Non-pigmented ciliary epithelial cell (primary cell): ENCODE measurements around the gene RSRC1.
"Not testable (repeated sequence)": the region's sequence is repeated elsewhere in the genome, so short reads cannot be mapped to it uniquely, and the experiment has no call there.

Source experiments
- DNase-seq: peaks from one replicate; pipeline ENCODE4 v3.0.0-alpha.2; 2010; ENCODE audit warnings: low read depth

Gene RSRC1

GRCh38 chr3:158228942-158229341 lies 119.1 kb downstream of the RSRC1 start:
- not testable (repeated sequence) for DNase-seq

DNA sequence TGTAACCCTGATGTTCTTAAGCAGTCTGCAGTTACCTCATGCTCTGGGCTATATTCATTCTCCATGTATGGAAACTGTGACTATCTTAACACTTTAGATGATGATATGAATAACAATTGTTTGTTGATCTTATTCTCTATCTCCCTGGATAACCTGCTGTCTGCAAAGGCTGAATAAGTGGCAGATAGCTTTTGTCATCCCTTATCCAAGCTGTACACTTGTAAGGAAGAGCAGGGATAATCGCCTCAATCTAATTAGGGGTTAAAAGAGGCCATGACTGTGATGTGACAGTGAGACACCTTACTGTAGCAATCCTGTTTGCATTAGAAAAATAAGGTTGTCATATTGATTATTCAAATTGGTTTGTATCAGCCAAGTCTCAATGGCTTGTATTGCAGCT lies 123.9 kb downstream of the RSRC1 start:
- DNase-seq: no peak

GRCh38 chr3:158244274-158244673 lies 134.4 kb downstream of the RSRC1 start:
- DNase-seq: no peak

GRCh38 chr3:158247288-158247687 lies 137.4 kb downstream of the RSRC1 start:
- DNase-seq: no peak

- DNase-seq: no peak
Observed at GRCh38 chr3:158248261-158248660, 138.4 kb downstream of the RSRC1 start.

DNA sequence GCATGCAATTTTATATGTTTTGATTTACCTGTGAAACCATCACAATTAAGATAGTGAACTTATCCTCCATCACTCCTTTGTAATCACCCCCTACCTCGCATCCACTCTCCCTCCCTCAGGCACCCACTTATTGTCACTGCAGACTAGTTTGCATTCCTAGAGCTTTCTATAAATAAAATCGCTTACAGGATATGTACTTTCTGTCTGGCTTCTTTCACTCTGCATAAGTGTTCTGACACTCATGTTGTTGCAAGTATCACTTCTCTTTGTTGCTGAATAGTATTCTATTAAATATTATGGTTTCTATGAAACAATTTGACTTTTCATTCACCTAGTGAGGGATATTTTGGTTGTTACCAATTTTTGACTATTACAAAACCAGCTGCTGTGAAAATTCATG lies 139.3 kb downstream of the RSRC1 start:
- DNase-seq: no peak

DNA sequence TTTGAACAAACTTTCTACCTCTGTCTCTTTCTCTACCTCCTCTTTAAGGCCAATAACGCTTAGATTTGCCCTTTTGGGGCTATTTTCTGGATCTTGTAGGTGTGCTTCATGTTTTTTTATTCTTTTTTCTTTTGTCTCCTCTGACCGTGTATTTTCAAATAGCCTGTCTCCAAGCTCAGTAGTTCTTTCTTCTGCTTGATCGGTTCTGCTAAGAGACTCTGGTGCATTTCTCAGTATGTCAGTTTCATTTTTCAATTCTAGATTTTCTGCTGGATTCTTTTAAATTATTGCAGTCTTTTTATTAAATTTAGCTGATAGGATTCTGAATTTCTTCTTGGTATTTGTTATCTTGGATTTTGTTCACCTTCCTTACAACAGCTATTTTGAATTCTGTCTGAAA lies 148.7 kb downstream of the RSRC1 start:
- DNase-seq: no peak

- no peak for DNase-seq
Observed at GRCh38 chr3:158260392-158260791, 150.5 kb downstream of the RSRC1 start.

DNA sequence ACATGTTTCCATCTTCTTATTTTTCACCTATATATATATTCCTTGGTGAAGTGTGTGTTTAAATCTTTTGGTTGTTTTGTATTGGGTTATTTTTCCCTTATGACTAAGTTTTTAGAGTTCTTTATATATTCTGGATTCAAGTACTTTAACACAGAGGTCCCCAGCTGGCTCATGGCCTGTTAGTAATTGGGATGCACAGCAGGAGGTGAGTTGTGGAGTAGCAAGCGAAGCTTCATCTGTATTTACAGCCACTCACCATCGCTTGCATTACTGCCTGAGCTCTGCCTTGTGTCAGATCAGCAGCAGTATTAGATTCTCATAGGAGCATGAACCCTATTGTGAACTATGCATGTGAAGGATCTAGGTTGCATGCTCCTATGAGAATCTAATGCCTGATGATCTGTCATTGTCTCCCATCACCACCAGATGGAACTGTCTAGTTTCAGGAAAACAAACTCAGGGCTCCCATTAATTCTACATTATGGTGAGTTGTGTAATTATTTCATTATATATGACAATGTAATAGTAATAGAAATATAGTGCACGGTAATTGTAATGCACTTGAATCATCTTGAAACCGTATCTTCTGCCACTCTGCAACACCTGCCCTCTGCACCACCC lies 151.6 kb downstream of the RSRC1 start:
- DNase-seq: no peak

GRCh38 chr3:158264894-158265293 lies 155.0 kb downstream of the RSRC1 start:
- no peak for DNase-seq

GRCh38 chr3:158267015-158267414 lies 157.1 kb downstream of the RSRC1 start:
- no peak for DNase-seq

GRCh38 chr3:158269942-158270341 lies 160.1 kb downstream of the RSRC1 start:
- DNase-seq: no peak

- no peak for DNase-seq
Observed at GRCh38 chr3:158272081-158272480, 162.2 kb downstream of the RSRC1 start.

DNA sequence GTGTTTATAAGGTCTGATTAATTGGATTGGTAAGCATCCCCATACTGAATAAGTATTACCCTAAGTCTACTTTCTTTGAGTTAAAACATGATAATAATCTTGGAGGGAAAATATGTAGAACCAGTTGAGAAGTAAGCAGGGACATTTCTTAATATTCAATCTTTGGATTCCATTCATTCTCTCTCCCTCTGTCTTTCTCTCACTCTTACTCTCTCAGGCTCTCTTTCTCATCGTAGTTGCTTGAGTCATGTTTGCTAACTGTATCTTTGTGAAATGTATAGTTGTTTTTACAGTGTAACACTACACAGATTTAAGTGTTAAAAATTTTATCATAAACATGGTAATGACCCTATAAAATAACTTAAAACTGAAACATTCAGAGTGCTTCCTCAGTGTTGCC lies 163.8 kb downstream of the RSRC1 start:
- no peak for DNase-seq

GRCh38 chr3:158278187-158278586 lies 168.3 kb downstream of the RSRC1 start:
- DNase-seq: no peak

DNA sequence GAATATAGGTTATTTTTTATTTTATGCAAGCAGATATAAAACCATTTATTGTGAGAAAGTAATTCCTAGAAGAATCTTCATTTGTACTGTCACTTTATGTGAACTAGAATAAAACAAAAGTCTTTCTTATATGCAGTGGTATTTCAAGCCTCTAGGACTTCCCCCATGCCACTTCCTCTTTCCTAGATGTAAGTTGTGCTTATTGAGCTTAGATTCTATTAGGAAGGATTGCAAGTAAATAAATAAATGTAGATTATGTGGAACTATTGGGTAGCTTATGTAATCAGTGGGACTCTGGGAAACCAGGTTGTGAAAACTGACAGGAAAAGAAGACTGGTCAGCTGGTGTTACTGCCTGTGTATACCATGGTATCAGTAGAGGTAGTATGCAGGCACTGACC lies 169.7 kb downstream of the RSRC1 start:
- no peak for DNase-seq

DNA sequence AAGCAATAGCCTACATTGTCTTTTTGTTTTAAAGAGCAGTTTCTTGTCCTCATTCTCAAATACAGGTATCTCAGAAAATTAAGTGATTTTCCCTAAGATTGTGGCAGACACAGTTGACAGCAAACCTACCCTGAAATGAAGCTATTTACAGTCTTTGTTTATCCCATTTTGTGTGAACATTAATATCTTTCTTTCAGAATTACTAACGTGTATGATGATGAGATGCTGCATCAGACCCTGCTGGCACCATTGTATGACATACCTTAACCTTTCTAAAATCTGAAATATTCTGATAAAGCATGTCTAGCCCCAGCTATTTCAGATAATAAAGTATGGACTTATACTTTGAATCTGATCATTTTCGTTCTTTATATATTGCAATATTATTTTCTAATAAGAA lies 185.9 kb downstream of the RSRC1 start:
- DNase-seq: no peak

- DNase-seq: no peak
Observed at GRCh38 chr3:158297940-158298339, 188.1 kb downstream of the RSRC1 start.

DNA sequence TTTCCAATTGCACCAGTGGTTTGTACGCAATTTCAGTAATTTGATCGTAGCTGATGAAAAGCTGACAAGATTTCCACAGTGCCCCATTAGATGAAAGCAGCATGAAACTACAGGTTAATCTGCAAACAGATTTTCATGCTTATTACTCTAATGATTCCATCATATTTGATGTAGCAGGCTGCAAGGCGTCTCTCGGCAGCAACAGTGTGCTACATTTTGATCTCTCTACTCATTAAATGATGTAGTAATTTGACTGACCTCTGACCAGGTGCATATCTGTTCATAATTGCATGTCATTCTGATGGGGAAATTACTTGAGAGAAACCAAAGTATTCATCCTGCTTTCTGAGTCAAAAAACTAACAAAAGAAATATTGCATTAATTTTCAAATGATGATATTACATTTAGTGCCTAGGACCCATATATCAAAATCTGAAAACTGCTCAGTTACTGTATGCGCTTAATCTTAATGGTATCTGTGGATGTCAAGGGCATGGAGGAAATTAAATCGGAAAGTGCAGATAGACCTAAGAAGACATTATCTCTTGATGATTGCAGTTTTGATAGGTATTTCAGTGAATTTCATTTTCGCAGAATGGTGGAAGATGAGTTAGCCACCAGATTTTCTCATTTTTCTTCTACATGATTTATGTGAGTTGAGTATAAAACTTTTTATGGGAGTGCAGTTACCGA lies 198.5 kb downstream of the RSRC1 start:
- no peak for DNase-seq

DNA sequence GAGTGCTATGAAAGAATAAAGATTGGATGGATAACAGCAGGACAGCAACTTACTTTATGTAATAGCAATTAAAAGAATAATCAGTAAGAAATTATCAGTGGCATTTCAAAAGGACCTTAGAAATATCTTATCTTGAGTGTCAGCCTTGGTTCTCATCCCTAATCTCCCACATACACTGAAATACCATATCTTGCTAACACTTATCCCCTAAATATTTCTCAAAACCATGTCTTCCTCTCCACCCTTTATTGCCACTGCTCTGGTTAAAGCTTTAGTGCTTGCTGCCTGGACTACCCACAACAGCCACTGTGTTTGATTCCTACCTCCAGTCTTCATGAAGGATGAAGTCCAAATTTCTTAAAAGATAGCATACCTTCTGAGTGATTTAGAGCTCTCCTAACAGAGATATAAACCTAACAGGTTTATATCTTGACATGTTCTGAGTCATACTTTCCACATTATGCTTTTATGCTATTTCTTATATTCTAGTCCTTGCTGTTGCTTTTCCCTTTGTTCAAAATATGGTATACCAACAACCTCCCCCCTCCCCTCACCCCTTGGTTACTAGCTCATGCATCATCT lies 202.8 kb downstream of the RSRC1 start:
- no peak for DNase-seq

DNA sequence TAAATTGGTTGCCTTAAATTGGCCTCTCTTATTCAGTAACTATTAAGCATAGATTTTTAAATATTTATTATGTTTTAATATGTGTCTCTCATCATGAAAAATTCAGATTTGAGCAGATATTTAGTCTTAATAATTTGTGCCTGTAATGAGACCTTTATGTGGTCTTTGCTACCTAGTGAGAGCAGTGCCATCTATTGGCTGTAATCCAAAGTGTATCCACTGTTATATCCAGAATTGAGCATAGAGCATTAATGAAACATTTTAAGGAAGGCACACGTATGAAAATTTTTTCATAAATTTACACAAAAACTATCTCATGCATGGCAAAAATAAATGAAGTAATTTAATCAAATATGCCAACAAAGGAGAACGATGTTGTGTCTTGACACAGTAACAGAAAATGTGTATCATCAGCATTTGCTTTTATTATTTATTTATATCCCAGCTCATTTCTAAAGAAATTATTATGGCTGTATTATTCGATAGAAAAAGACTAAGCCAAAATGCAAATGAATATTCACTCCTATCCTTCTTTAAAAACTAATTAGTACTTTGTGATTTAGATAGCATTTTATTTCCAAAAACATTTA lies 203.5 kb downstream of the RSRC1 start:
- DNase-seq: peak; percentile 8

- DNase-seq: no peak
Observed at GRCh38 chr3:158314426-158315357, 204.8 kb downstream of the RSRC1 start.
